Stomach (tissue), 9 donors: ENCODE measurements around the gene FGF7. TPM values are rescaled to one million over a fixed set of nuclear protein-coding genes. Genes with fewer than 3 reads are reported as not detected.
"Not testable (repeated sequence)": the region's sequence is repeated elsewhere in the genome, so short reads cannot be mapped to it uniquely, and the experiment has no call there.

Experiments used
- DNase-seq, 2 donors: peaks; one replicate each; pipeline versions ENCODE4 v3.0.0 to v3.0.0-alpha.2; 2013 to 2019
- H3K27ac ChIP-seq, 5 donors: fragments of 200-600 bp in 4 of 5; sonication (generic) in 4 of 5; one replicate each; pipeline ENCODE4 v1.5.1; 2013 to 2019; ENCODE audit warnings: mild to moderate bottlenecking in 1 of 5, moderate library complexity in 1 of 5
- H3K27me3 ChIP-seq, 3 donors: fragments of 200-600 bp; sonication (generic); one replicate each; pipeline ENCODE4 v1.5.1; 2017 to 2019; ENCODE audit warnings: mixed run types in 1 of 3
- H3K36me3 ChIP-seq, 4 donors: fragments of 200-600 bp; sonication (generic); 1 replicate in 3 of 4; 2 replicates in 1 of 4; pipeline ENCODE4 v1.5.1; 2016 to 2019
- H3K4me1 ChIP-seq, 4 donors: fragments of 200-600 bp; sonication (generic); one replicate each; pipeline ENCODE4 v1.5.1; 2016 to 2019
- H3K4me3 ChIP-seq, 4 donors: fragments of 200-600 bp; sonication (generic) in 3 of 4; one replicate each; pipeline ENCODE4 v1.5.1; 2016 to 2019; ENCODE audit warnings: mild to moderate bottlenecking in 1 of 4
- H3K9me3 ChIP-seq, 4 donors: fragments of 200-600 bp; sonication (generic); one replicate each; pipeline ENCODE4 v1.5.1; 2016 to 2019
- EP300 ChIP-seq: sonication (generic); formaldehyde crosslinking; IDR thresholded peaks from one replicate; pipeline ENCODE4 v1.6.1; 2017; ENCODE audit warnings: antibody characterized with exemption
- POLR2A ChIP-seq, 4 donors: fragments of 450-650 bp; IDR thresholded peaks; one replicate each; pipeline ENCODE4 v1.6.1; 2016; ENCODE audit warnings: antibody characterized with exemption in 4 of 4, control low read depth in 2 of 4, mild to moderate bottlenecking in 1 of 4, moderate library complexity in 1 of 4
- POLR2AphosphoS5 ChIP-seq, 3 donors: sonication (generic); formaldehyde crosslinking; IDR thresholded peaks; one replicate each; pipeline ENCODE4 v1.6.1; 2016; ENCODE audit warnings: antibody characterized with exemption in 3 of 3
- WGBS, 5 donors: extraction: QIAGEN DNeasy Blood & Tissue Kit in 3 of 5; methylation state at CpG; one replicate each; pipeline versions ENCODE4 v1.1.5 to v1.1.7; 2013 to 2018; 5-methylcytosine and 5-hydroxymethylcytosine counted together
- intact Hi-C: fragments of 100-400 bp; cut with DNase I; formaldehyde crosslinking; loops from one replicate; pipeline ENCODE4 v1.15.1; 2023; ENCODE audit warnings: low total_unique reads
- polyA plus RNA-seq, 3 donors: library from polyadenylated mRNA; stranded (reverse); fragments of 200-250 nt; gene quantifications; one replicate each; pipeline ENCODE4 v1.2.3, GENCODE V29; 2013
- total RNA-seq, 5 donors: library from RNA; depleted of rRNA; stranded (reverse); fragments of >200 nt; gene quantifications; one replicate each; pipeline versions ENCODE4 v1.1.0 to v1.2.3, GENCODE V29; 2014 to 2016
- TF ChIP-seq, protein P1 (sequence below), 7 experiments: fragments of 450-650 bp in 4 of 7; fragments of 200-600 bp in 3 of 7; sonication (generic) in 3 of 7; IDR thresholded peaks; one replicate each; pipeline ENCODE4 v1.5.1; 2016 to 2019; ENCODE audit warnings: antibody characterized with exemption in 7 of 7, control low read depth in 2 of 7, mild to moderate bottlenecking in 1 of 7
- donor health status: healthy with polysubstance abuse.
- donor health status: Bipolar disorder and iron deficiency.
- donor health status: healthy.

The FGF7 gene
- total and polyA plus RNA-seq, 8 donors = 2.6 to 55.1 (median 30.1) TPM

DNA sequence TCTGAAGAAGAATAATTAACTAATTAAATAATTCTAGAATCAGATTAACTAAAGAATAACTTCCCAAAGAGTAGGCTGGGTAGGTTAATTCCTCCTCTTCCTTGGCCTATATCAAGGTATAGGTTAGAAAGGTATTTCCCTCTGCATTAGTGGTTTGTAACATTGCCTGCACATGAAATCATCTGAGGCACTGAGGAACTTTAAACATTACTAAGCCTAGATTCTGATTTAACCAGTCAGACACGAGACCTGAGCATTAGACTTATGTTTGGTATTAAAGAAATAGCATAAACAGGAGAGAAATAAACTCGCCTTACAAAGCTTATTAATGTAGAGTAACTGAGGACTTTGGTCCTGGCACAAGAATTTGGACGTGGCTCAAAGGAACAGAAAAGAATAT lies 84.2 kb downstream of the FGF7 start:
- intact Hi-C loops = no loop called here
- TF ChIP-seq, protein P1, sequence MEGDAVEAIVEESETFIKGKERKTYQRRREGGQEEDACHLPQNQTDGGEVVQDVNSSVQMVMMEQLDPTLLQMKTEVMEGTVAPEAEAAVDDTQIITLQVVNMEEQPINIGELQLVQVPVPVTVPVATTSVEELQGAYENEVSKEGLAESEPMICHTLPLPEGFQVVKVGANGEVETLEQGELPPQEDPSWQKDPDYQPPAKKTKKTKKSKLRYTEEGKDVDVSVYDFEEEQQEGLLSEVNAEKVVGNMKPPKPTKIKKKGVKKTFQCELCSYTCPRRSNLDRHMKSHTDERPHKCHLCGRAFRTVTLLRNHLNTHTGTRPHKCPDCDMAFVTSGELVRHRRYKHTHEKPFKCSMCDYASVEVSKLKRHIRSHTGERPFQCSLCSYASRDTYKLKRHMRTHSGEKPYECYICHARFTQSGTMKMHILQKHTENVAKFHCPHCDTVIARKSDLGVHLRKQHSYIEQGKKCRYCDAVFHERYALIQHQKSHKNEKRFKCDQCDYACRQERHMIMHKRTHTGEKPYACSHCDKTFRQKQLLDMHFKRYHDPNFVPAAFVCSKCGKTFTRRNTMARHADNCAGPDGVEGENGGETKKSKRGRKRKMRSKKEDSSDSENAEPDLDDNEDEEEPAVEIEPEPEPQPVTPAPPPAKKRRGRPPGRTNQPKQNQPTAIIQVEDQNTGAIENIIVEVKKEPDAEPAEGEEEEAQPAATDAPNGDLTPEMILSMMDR (IDR thresholded peaks at IDR 0.05) = no peak
- TF ChIP-seq POLR2A (IDR thresholded peaks at IDR 0.05) (no peak), POLR2AphosphoS5 (IDR thresholded peaks at IDR 0.05) (no peak)
- no peaks in the 10 kb centered on the region for H3K36me3 ChIP-seq
- H3K4me3 ChIP-seq = no peak overlapping the region
- no peaks in the 10 kb centered on the region for H3K4me1 ChIP-seq
- peaks cover 0 to 6% (median 3%) of the 10 kb centered on the region in 4 donors for H3K9me3 ChIP-seq
- H3K27ac ChIP-seq = no peak overlapping the region
- H3K27me3 ChIP-seq = no peaks in the 10 kb centered on the region
- no peak for DNase-seq
- 46 to 64% (median 61%) methylated on average over 3 of the region's 3 CpGs for WGBS, 5 donors

DNA sequence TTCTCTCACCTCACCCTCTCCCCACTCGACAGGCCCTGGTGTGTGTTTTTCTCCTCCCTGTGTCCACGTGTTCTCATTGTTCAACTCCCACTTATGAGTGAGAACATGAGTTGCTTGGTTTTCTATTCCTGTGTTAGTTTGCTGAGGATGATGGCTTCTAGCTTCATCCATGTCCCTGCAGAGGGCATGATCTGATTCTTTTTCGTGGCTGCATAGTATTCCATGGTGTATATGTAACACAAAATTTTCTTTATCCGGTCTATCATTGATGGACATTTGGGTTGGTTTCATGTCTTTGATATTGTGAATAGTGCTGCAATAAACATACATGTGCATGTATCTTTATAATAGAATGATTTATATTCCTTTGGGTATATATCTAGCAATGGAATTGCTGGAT lies 89.7 kb downstream of the FGF7 start:
- H3K4me3 ChIP-seq, intact Hi-C loops: not testable (repeated sequence)
- WGBS, 5 donors = 82 to 92% (median 91%) methylated on average over 4 of the region's 4 CpGs

DNA sequence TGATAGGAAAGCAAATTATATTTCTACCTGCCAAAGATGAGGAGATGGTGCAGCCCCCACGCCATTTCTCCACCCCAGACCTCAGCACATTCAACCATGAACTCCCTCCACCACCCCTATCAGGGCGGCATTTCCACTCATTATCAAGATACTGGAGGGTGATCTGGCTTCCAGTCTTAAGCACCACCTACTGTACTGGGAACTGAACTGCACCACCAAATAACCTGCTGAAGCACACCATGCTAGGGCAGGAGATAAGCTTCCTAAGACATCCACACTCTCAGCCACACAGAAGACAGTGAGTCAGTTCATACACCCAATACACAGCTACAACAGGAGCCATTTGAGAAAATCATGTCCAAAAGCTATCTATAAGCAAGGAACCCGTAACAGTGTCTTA lies 98.8 kb downstream of the FGF7 start:
- WGBS, 5 donors = 52 to 80% (median 63%) methylated on average over 3 of the region's 3 CpGs
- Histone ChIP-seq H3K4me1 (no peaks in the 10 kb centered on the region), H3K4me3 (no peak overlapping the region), H3K36me3 (no peaks in the 10 kb centered on the region), H3K27ac (no peak overlapping the region), H3K27me3 (no peaks in the 10 kb centered on the region), H3K9me3 (peaks cover 0 to 50% (median 15%) of the 10 kb centered on the region in 4 donors)
- peak in 1 of 2 donors; percentile 5 for DNase-seq
- intact Hi-C loops = no loop called here
- TF ChIP-seq POLR2AphosphoS5 (IDR thresholded peaks at IDR 0.05) (no peak), EP300 (no peak), POLR2A (IDR thresholded peaks at IDR 0.05) (no peak)
- TF ChIP-seq, protein P1 (IDR thresholded peaks at IDR 0.05) = no peak

More for the DNA sequence above, 89.7 kb downstream of the FGF7 start:
- not testable (repeated sequence) for H3K27me3 ChIP-seq, H3K4me1 ChIP-seq, H3K36me3 ChIP-seq, DNase-seq, H3K27ac ChIP-seq
- peaks cover 0 to 10% (median 0%) of the 10 kb centered on the region in 4 donors for H3K9me3 ChIP-seq

DNA sequence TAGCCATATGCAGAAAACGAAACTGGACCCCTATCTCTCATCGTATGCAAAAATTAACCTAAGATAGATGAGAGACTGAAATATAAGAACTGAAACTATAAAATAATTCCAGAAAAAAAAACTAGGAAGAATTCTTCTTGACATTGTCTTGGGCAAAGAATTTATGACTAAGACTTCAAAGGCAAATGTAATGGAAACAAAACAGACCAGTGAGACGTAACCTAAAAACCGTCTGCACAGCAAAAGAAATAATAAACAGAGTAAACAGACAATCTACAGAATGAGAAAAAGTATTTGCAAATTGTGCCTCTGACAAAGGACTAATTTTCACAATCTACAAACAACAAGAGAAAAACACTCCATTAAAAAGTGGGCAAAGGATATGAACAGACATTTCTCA lies 105.2 kb downstream of the FGF7 start:
- intact Hi-C loops = no loop called here
- TF ChIP-seq POLR2AphosphoS5 (IDR thresholded peaks at IDR 0.05) (no peak), EP300 (no peak), POLR2A (IDR thresholded peaks at IDR 0.05) (no peak)
- TF ChIP-seq, protein P1 (IDR thresholded peaks at IDR 0.05) = no peak
- DNase-seq = no peak
- H3K4me1 ChIP-seq = no peaks in the 10 kb centered on the region
- H3K4me3 ChIP-seq = no peak overlapping the region
- WGBS, 5 donors = 60 to 76% (median 65%) methylated on average over 4 of the region's 4 CpGs
- no peak overlapping the region for H3K27ac ChIP-seq
- H3K36me3 ChIP-seq = no peaks in the 10 kb centered on the region
- H3K9me3 ChIP-seq = peaks cover 0 to 14% (median 7%) of the 10 kb centered on the region in 4 donors
- no peaks in the 10 kb centered on the region for H3K27me3 ChIP-seq

DNA sequence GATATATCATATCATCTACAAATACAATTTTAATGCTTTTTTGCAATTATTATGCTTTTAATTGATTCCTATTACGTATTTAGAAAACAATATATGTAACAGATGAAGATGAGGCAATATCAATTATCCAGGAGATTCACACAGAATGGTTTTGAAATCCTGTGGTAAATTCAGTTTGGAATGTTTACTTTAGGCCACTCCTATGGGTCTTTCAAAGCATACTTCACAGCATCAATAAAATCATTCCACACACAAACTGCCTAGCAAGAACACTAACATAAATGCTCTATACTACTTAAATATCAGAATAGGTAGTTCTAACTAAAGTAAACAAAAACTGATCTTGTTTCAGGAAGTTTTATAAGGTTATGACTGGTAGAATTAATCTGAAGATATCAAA lies 107.0 kb downstream of the FGF7 start:
- no peak for DNase-seq
- TF ChIP-seq, protein P1 (IDR thresholded peaks at IDR 0.05) = no peak
- no peak for TF ChIP-seq POLR2A (IDR thresholded peaks at IDR 0.05)
- TF ChIP-seq POLR2AphosphoS5 (IDR thresholded peaks at IDR 0.05) = no peak
- TF ChIP-seq EP300 = no peak
- Histone ChIP-seq H3K36me3 (no peaks in the 10 kb centered on the region), H3K9me3 (peaks cover 0 to 20% (median 5%) of the 10 kb centered on the region in 4 donors), H3K27ac (no peak overlapping the region), H3K4me1 (no peaks in the 10 kb centered on the region), H3K4me3 (no peak overlapping the region), H3K27me3 (no peaks in the 10 kb centered on the region)
- intact Hi-C loops = no loop called here
- WGBS, 5 donors = 63 to 83% (median 77%) methylated on average over 1 of the region's 1 CpG

Other genes starting within 250 kb of the FGF7 start
- gene FAM227B, start 197.6 kb downstream of the FGF7 start, total RNA-seq = 1 to 10 TPM in 4 of 5 donors, not detected in 1; 1.3 to 7.1 (median 4.1) TPM
- gene FAM227B, start 197.6 kb downstream of the FGF7 start, polyA plus RNA-seq = 1 to 10 TPM; 2.4 to 4.9 (median 2.8) TPM
- 10 to 100 TPM in 3 of 5 donors, 1 to 10 TPM in 2; 2.9 to 45.0 (median 12.9) TPM for gene DTWD1, start 197.8 kb downstream of the FGF7 start, total RNA-seq
- 10 to 100 TPM; 18.2 to 26.6 (median 21.4) TPM for gene DTWD1, start 197.8 kb downstream of the FGF7 start, polyA plus RNA-seq